GM15510 (cell line): ENCODE data around the gene PSORS1C1.

ENCODE experiments used
- POLR2A ChIP-seq: IDR thresholded peaks from 3 replicates; pipeline ENCODE4 v1.6.1; 2011; ENCODE audit warnings: borderline replicate concordance; ENCODE audit not compliant: insufficient read length; ENCODE audit errors: extremely low read depth

The PSORS1C1 gene

GRCh38 chr6:31115941-31116560, 1.5 kb downstream of the PSORS1C1 start:
- no peak for TF ChIP-seq POLR2A

DNA sequence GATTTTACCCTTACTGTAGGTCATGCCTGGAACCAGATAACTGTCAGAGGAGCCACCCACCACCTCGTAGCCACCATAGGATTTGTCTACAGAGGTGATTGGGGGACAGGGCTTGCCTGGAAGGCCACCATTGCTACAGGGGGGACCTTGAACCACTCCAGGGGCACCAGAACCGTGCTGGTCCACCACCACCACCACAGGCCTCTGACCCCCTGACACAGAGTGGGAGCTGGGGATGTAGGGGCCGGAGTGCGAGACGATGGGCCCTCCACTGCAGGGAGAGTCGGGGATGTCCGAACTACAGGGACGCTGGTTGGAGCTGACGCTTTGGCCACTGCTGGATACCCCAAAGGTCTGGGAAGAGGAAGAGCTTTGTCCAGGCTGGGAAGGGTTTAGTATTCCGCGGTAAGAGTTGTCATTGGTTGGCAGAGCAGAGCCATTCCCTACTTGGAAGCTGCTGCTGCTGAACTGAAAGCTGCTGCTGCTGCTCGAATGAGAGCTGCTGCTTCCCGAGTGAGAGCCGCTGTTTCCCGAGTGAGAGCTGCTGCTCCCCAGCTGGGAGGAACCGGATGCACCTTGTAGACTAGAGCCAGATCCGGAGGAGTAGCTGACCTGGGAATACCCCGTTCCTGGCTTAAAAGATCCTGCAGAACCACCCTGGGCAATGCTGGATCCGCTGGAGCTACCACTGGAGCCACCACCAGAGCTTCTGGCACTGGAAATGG, 2.2 kb downstream of the PSORS1C1 start:
- no peak for TF ChIP-seq POLR2A

DNA sequence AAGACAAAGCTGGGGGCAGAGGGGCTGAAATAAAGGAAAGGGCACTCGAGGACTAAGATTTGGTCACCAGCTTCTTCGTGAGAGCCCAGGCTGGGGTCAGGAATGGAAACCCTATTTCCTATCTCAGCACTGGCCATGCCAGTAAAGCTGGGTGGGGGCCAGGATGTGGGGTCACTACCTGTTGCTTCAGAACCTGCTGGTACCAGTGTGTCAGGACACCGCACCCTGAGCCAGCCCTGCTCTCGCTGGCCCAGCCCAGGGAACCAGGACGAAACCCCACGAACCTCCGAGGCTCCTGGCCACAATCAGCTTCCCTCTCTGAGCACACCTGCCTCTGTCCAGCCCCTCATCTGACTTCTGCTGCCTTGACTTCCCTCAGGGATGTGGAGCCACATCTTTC, 3.6 kb downstream of the PSORS1C1 start:
- TF ChIP-seq POLR2A = no peak

- no peak for TF ChIP-seq POLR2A
Observed at GRCh38 chr6:31120151-31120915, 5.7 kb downstream of the PSORS1C1 start, which contains the start of gene CDSN. TSS of gene CDSN (minus strand) at chr6:31120446. CDS start at chr6:31120419, 27 bp downstream.

GRCh38 chr6:31121131-31121790, 6.7 kb downstream of the PSORS1C1 start:
- no peak for TF ChIP-seq POLR2A

DNA sequence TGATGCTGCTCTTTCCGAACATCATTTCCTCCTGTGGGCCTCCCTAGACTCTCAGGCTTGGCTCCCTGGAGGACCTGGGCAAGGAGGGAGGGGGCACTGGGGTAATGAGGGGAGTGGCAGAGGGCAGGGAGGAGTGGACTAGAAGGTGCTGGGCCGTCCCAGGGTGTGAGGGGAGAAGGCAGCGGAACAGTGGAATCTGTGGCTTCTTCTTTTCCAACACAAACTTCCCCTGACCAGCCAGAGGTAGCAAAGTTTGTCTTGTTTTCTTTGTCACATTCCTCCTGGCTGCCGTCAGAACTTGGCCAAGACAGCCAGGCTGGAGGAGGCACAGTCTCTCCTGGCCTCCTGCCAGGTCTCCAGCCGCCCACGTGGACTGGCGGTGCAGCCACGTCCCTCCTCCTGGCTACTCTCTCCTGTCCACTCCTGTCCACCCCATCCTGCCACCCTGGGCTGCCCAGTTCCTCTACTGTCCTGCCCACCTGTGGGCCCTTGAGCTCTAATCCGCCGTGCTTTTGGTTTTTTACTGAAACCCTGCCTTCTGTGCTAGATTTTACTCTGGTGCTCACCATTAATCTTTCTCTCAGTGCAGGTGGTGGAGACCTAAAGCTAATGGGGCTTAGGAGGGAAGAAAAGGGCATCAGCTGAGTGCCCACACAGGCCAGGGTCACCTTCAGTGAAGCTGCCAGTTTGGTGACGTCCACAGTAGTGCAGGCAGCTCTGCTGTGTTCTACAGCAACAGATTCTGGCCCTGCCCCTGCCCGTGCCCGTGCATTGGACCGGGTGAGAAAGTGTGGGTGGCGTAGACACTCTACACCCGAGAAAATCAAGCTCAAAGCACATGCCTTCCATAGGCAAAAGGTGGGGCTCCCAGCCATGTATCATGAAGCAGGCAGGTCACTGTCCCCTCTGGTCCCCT, 8.4 kb downstream of the PSORS1C1 start:
- no peak for TF ChIP-seq POLR2A

GRCh38 chr6:31125162-31125561, 10.6 kb downstream of the PSORS1C1 start:
- no peak for TF ChIP-seq POLR2A

DNA sequence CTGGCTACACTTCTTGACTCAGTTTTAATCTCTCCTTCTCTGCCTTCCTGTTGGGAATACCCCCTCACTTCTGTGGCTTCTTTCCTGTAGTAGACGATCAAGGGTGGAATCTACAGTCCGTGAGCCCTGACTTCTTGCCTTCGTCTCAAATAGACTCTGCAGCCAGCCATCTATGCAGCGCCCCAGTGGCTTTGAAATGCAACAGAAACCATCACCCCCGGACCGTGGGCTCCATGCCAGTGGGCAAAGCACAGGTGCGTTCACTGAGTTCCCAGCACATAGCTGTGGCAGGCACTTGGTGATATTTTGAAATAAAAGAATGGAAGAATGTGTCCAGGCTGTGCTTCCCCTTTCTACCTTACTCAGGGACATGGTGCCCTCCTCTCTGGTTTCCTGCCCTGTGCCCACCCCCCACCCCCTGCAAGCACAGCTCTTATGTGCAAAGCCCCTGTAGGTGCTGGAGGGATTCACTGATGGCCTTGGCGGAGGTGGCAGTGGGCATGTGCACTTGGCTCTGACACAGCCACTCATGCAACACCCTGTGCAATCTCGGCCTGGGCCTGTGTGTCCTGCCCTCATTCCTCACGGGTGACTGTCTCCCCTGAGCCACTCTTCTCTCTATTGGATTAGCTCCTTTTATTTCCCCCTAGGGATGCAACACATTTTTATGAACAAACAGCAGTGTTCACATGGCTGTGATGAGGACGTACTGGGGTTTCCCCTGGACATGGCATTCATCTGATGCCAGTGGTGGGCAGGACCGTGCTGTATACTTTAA, 11.2 kb downstream of the PSORS1C1 start:
- TF ChIP-seq POLR2A = no peak

GRCh38 chr6:31126396-31127175, 12.0 kb downstream of the PSORS1C1 start:
- TF ChIP-seq POLR2A = no peak

DNA sequence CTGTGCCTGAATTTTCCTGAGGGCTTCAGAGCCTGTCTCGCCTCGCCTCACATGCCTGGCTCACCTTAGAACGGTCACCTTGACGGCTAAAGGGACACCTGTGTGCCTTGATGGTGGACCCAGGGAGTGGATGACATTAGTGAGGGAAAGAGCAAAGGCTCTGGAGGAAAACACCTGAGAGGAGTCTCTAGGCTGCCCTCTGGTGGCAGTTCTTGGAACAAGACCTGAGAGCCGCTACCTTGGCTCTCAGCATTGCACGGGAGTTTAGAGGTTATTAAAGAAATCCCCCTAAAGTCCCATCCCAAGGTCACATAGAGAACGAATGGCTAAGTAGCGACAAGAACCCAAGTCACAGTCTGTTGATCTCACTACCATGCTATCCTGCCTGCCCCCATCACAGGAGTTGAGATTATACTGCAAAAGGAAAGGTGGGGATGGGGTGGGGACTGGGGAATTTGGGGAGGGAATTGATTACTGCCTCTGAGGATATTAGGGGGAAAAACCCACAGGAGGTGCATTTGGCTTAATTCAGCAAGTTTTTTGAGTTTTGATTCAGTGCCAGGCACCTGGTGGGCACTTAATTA, 13.6 kb downstream of the PSORS1C1 start:
- TF ChIP-seq POLR2A = no peak

- no peak for TF ChIP-seq POLR2A
Observed at GRCh38 chr6:31129130-31129529, 14.5 kb downstream of the PSORS1C1 start.

GRCh38 chr6:31130751-31131150, 16.2 kb downstream of the PSORS1C1 start:
- TF ChIP-seq POLR2A = no peak
